Fibroblast of villous mesenchyme (primary cell): ENCODE results near the gene CRHR1. TPM values are rescaled to one million over a fixed set of nuclear protein-coding genes. Genes with fewer than 3 reads are reported as not detected.

Experiments used
- DNase-seq: peaks from one replicate; pipeline ENCODE4 v3.0.0-alpha.2; 2010; ENCODE audit warnings: low read depth
- H3K4me3 ChIP-seq: 2 replicates; pipeline ENCODE4 v1.5.1; 2011; ENCODE audit warnings: low read depth, mild to moderate bottlenecking, low read length
- total RNA-seq: library from RNA; depleted of rRNA; stranded (reverse); fragments of >200 nt; gene quantifications from 2 replicates; pipeline ENCODE4 v1.2.3, GENCODE V29; 2012
- TF ChIP-seq, protein P1 (sequence below): IDR thresholded peaks from 2 replicates; pipeline ENCODE4 v1.5.1; 2012; ENCODE audit warnings: low read depth, mild to moderate bottlenecking, low read length; ENCODE audit not compliant: insufficient read depth

CRHR1 gene
- total RNA-seq, 1 donor: not detected

DNA sequence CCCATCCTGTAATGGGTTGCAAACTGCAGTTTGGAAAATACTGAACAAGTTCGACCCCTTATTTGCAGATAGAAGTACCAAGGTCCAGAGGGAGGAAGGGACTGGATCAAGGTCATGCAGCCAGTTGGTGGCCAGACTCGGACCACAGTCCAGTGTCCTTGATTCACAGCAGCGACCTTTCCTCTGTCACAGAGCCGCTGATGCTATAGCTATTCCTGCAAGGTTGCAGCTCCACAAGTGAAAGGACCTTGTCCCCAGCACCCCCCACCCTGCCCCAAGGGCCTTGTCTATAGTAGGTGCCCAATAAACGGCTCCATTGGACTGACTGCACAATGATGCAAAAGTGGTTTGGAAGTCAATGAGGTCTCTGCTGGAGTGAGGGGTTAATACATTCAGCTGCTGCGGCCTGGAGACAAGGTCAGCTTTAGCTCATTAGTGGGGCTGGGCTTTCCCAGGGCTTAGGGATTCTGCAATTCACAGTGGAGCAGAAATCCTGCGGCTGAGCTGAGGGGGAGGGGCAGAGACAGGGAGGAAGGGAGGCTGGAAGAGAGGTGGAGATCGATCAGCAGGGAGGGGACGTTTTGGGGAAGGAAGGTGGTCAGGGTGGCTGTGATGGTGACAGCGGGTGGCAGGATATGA, 13.4 kb upstream of the CRHR1 start:
- TF ChIP-seq, protein P1, sequence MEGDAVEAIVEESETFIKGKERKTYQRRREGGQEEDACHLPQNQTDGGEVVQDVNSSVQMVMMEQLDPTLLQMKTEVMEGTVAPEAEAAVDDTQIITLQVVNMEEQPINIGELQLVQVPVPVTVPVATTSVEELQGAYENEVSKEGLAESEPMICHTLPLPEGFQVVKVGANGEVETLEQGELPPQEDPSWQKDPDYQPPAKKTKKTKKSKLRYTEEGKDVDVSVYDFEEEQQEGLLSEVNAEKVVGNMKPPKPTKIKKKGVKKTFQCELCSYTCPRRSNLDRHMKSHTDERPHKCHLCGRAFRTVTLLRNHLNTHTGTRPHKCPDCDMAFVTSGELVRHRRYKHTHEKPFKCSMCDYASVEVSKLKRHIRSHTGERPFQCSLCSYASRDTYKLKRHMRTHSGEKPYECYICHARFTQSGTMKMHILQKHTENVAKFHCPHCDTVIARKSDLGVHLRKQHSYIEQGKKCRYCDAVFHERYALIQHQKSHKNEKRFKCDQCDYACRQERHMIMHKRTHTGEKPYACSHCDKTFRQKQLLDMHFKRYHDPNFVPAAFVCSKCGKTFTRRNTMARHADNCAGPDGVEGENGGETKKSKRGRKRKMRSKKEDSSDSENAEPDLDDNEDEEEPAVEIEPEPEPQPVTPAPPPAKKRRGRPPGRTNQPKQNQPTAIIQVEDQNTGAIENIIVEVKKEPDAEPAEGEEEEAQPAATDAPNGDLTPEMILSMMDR: no peak
- DNase-seq: no peak
- no peak overlapping the region for H3K4me3 ChIP-seq

DNA sequence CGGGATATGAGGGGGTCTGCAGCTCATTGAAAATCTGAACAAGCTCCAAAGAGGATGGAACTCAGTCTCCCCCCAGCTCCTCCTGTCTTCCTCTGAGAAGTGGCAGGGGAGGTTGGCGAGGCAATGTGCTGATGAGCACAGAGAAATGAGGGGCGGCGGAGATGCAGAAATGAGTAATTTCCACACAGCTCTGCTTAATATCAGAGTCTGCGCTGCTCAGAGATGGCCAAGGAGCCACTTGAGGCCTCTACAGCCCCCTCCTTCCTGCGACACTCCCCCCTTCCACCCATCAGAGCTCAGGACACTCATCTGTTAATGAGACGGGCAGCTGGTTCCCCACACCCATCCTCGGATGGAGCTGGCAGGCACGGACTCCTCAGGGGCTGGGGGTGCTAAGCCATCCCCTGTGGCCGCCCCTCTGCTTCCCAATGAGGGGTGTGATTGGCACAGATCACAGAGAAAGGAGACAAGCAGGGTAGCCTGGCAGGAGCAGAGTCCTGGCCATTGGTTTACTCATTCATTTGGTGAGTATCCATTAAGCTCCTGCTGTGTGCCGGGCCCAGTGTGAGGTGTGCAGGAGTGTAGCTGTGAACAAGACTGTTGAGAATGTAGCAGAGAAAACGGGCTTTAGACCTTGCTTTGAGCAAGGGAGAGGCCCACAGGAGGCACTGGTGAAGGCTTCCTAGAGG, 12.7 kb upstream of the CRHR1 start:
- H3K4me3 ChIP-seq: no peak overlapping the region
- TF ChIP-seq, protein P1: no peak
- no peak for DNase-seq

DNA sequence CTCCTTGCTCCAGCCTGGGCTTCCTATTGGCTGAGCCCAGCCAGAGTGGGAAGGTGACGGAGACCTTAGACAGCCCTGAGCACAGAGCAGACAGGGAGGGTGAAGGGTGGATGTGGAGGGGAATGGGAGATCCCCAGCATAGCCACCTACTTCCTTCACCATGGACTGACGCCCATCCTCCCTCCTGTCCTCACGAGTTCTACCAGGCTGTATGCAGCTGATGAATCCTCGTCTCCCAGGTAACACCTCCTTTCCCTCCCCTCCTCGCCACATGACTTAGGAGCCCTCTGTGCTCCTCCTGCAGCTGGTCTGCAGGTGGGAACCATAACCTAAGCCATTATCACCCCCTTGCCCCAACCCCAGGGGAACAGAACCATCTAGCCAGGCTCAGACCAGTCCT, 9.0 kb upstream of the CRHR1 start:
- no peak for DNase-seq
- H3K4me3 ChIP-seq: no peak overlapping the region
- TF ChIP-seq, protein P1: no peak

DNA sequence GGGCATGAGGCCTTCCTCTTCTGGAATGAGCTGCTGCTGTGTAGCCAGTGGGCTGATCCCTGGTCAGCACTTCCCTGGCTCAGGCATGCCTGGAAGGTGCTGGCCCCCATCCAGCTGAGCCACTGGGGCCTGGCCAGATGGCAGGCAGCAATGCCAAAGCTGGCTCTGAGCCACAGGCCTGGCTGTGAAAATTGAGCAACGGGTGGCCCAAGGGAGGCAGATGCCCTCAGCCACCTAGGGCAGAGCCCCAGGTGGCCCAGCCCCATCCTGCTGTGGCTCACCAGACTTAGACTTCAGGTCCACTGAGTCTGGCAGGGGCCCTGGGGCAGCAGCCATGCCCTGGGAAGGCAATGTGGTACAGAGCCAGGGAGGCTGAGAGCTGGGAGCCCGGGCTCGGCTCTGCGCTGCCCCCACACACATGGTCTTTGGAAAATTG, 8.5 kb upstream of the CRHR1 start:
- no peak overlapping the region for H3K4me3 ChIP-seq
- DNase-seq: no peak
- TF ChIP-seq, protein P1: no peak

DNA sequence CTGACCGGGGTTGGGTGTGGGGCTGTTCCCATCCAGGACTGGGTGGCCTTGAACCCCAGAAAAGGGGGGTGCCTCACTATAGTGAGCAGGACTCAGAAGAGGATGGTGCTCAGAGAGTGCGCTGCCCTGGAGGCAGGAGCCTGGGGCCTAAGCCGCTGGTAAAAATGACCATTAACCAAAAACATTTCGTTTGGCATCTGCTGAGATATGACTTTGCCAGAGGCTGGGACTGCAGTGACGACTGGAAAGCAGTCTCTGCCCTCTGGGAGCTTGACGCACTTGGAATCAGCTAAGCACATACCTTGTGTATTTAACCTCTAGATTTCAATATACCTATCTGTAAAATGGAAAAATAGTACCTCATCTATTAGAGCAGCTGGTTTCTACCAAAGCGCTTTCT, 7.2 kb upstream of the CRHR1 start:
- DNase-seq: no peak
- TF ChIP-seq, protein P1: no peak
- H3K4me3 ChIP-seq: no peak overlapping the region

DNA sequence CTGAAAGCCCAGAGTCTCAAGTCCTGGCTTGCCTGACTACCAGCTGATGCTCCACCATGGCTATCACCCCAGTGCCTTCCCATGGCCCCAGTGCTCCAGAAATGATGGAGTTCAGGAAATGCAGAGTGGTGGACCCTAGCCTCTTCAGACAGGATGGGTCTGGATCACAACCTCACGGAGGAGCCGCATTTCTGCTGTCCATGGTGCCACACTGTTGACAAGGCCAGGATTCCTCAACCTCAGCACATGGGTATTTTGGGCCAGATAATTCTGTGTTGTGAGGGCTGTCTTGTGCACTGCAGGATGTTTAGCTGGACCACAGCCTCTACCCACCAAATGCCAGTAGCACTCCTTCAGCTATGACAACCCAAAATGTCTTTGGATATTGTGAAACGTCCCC, 6.7 kb upstream of the CRHR1 start:
- DNase-seq: no peak
- no peak overlapping the region for H3K4me3 ChIP-seq
- TF ChIP-seq, protein P1: no peak
